ENCODE data around the gene MAEA.

MAEA gene

DNA sequence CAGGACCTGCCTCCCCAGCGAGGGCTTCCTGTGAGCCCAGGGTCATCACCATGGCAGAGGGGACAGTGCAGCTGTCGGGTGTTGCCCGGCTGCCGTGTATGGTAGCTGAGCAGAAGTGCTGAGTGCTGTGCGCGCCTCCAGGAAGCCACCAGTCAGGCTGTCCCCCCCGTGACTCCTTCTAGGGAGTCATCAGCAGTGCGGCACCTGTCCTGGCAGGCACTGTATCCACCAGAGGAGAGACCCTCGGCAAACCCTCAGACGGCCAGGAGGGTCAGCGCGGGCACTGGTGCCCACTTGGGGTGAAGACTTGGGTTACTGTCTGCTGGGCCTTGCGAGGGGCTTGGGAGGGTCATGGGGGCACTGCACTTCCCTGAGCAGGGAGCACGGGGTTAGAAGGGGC lies 65.7 kb downstream of the MAEA start:
- no peak for FAIRE-seq

DNA sequence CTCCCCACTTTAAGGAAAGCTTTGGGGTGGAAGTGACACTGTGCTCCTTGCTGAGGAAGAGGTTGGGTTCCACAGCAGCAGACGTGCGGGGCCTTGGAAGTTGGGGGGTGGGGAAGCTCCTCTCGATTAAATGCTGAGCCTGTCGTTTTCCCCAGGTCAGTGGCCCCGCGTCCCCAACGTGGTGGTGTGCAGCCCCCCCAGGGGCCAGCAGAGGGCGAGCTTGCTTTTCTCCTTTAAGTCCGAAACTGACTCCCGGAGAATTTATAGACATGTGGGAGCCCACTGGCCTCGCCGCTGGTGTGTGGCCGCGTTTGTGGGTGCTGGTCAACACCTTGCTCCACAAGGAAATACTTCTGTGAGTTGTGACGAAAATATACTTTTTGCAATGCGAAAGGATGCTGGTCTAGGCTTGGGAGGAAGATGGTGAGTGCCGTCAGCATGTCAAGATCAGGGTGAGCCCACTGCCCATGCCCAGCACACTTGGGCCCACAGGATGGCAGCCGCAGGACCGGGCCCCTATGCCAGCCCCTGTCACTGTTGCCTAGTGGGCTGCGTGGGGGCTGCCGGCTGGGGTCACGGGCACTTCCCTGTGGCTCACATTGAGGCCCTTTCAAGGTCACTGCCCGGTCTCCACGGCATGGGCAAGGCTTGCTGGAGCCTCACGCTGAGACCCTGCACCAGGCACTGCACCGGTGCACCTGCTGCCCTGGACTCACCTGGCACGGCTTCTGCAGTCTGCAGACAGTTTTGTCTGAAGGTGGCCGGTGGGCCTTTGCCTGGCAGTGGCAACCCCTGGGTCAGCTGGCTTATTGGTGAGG lies 66.7 kb downstream of the MAEA start:
- FAIRE-seq = no peak

DNA sequence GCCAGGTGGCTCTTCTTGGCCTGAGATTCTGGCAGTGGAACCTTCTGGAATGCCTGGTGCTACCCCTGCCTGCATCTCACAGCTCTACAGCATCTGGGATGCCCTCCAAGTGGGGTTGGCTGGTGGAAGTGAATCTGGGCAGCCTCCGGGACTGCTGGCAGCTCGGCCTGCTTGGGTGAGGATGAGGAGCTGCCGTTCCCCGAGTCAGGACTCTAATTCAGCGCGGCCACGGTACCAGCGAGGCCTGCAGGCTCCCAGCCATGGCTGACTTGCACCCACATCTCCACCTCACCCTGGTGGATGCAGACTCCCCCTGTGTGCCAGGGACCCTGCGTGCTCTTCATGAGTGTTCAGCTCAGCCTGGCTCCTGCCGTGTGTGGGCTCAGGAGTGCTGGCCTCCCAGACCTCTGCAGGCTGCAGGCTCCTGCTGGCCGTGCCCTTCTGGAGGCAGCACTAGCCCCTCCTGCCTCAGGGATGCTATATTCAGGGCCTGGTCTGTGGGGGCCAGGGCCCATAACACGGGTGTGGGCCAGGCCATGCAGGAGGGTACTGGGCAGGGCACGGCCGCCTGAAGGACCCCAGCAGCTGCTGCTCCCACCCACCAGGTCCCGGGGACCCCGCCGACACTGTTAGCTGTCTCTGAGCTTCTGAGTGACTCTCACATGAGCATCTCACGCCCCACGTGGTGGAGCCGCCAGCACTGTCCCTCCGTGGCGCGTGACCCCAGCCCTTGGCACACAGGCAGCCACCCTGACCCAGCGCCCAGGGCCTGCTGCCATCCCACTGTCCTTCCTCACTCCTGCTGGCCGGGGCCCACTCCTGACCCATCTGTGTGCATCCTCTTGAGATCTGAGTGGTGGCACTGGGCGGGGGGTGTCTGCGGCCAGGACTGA lies 67.9 kb downstream of the MAEA start:
- FAIRE-seq = no peak

DNA sequence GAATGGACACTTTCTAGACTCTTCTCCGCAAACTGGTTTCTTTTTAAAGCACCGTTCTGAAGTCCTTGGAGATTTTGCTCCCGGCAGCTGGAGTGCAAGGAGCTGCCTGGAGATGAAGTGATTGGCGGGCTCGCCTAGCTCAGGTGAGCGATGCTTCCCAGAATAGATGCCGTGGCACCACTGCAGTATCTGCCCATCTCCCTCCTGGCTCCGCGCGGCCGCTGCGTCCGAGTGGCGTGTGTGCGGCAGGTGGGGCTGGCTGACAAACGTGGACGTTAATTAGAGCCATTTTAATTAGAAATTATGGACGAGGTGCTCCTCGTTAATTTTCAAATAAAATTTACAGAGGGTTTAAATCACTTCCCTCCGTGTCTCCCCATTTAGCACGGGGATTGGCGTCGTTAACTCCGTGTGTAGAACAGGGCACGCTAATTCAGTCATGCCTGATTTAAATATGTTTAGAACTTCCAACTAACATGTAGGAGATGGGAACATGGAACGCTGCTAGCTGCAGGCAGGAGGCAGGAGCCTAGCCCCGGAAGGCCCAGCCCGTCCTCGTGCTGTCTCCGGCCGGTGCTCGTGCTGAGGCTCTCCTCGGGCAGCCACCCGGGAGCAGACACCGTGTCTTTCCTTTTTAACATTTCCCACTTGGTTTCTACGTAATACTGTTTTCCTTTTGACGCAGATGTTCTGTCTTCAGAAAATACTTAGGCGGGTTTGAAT lies 68.9 kb downstream of the MAEA start:
- no peak for FAIRE-seq

DNA sequence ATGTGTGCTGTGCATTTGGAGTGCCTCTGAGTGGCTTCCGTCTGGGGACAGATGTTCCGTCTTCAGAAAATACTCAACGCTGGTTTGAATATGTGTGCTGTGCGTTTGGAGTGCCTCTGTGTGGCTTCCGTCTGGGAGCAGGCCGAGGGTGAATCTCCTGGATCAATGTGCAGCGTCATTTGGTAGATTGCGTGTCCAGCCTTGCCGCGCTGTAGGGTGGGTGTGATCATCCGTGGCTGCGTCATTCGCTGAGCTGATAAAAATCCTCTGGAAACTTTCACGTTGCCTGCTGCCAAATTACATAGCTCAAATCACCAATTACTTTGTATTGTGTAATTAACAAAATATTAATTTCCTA lies 69.4 kb downstream of the MAEA start:
- FAIRE-seq = no peak

DNA sequence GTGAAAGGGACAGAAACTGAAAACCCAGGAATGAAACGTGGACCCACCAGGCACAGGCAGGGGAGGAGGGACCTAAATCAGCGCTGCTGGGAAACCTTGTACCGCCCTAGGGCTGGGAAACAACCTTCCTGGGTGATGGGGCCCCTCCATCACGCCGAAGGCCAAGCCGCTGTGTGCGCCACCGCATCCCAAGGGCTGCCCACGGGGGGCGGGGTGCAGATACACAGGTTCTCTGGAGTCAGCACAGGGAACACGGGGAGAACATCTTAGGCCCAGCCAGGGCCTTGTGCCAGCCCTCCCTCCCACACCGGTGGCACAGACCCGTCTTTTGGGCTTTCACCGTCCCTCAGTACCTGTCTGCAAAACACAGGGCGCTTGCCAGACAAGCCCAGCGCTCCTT lies 70.3 kb downstream of the MAEA start:
- no peak for FAIRE-seq

DNA sequence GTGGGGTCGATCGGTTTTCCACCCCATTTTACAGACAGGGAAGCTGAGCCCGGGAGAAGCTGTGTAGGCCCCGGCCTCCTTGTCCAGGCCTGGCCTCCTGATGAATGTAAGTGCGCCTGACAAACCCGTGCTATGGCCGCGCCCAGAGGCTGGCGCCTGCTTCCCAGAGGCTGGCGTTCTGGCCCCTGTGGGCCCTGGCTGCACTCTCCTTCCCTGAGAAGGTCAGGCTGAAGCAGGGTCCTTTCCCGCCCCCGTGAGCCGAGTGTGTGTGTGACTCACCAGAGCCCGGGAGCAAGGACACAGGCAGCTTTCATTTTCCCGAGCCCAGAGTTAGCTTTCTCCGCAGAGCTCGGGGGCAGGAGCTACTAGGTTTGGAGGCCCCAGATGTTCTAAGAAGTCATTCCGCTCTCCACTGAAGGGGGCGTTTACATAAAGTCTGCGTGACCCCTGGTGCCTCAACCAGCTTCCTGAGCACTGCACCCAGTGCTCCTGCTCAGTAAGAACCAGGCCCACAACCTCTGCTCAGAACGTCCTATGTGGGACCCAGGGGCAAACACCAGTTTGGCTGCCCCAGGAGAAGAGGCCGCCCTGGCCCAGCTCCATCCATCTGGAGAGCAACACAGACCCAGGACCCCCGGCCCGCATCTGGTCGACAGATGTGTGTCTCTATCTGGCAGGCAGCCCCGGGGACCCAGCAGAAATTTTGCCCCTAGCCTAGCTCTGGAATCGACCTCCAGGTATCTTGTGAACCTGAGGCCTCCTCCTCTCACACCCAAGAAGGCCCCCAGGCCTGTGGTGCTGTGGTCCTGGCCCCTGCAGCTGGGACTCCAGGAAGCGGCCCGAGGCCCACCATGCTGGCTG lies 71.0 kb downstream of the MAEA start:
- no peak for FAIRE-seq

GRCh38 chr4:1361431-1361830 lies 71.7 kb downstream of the MAEA start:
- FAIRE-seq = no peak

DNA sequence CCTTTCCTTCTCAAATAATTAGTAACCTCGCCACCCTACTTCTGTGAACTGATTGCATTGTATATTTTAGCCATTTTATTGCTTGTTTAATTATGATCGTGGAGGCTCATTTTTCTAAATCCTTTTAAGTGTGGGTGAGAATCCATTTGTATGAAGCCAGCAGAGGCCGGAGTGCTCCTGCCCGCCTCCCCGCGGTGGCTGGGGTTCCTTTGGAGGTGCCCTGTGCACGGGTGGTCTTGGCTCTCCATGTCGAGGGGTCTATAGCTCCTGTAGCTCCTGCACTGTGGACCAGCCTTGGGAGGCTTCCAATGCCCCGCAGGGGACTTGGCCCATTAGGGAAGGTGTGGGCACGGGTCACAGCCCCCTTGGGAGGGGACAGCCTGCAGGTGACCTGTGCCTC lies 72.4 kb downstream of the MAEA start:
- no peak for FAIRE-seq

DNA sequence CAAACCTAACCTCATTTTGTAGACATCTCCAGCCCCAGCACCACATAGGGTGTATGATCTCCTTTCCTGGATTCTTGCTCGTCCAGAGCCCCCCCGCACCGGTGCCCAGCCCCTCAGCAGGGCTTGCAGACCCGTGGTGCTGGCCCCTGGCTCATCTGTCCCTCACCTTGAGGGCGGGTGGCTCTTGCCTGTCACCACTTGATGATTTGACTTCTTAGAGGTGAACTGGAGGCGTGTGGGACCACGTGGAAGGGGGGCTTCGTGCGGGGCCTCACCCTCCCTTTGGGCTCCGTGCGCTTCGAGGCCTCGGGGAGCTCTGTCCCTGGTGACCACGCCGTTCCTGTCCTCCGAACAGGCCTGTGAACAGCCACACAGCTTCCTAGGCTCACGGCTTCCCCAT lies 72.8 kb downstream of the MAEA start:
- FAIRE-seq = no peak

DNA sequence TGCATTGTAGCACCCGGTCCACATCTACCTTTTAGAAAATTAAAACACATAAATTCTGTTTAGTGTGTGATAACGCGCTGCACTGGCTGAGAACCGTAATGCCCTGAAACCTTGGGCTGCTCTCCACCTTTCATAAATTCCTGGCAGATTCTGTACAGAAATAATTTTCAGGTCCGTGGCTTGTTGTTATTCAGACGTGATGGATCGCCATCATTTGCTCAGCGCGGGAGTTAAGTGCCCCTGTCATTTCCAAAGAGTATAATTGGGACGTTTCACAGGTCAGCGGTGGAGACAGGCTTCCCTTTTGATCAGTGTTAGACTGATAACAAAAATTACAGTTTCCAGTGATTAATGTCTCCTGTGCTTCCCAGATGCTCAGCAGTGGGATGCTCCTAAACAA lies 73.8 kb downstream of the MAEA start:
- no peak for FAIRE-seq

DNA sequence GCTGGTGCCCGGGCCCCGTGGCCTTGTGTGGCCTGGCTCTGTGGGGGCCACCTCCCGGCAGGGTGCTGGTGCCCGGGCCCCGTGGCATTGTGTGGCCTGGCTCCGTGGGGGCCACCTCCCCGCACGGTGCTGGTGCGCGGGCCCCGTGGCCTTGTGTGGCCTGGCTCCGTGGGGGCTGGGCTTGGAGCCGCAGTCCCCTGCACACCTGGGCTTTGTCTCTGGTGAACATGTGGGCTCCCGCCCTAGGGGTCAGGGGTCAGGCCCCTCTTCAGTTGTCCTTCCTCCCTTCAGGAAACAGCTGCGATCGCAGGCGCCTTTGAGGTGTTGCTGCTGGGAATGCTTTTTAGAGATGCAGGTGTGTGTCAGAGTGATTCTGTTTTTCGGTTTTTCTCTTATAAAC lies 74.5 kb downstream of the MAEA start:
- no peak for FAIRE-seq

DNA sequence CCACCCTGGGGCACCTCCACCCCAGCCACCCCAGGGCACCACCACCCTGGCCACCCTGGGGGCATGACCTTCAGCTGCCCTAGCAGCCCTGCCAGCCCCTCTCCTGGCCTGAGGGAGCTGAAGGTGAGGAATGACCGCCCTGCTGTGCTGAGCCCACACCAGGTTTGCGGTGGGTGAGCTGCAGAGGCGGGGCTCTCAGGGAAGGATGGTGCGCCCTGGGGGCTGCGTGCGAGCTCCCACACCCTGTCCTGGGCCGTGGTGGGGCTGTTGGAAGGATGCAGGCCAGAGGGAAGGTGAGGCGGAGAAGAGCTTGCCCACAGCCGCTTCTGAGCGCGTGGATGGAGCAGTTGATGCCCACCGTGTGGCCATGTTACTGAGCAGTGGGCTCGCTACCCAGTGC lies 75.1 kb downstream of the MAEA start:
- no peak for FAIRE-seq

- FAIRE-seq = no peak
These were observed 75.8 kb downstream of the MAEA start for GRCh38 chr4:1365271-1366178.

DNA sequence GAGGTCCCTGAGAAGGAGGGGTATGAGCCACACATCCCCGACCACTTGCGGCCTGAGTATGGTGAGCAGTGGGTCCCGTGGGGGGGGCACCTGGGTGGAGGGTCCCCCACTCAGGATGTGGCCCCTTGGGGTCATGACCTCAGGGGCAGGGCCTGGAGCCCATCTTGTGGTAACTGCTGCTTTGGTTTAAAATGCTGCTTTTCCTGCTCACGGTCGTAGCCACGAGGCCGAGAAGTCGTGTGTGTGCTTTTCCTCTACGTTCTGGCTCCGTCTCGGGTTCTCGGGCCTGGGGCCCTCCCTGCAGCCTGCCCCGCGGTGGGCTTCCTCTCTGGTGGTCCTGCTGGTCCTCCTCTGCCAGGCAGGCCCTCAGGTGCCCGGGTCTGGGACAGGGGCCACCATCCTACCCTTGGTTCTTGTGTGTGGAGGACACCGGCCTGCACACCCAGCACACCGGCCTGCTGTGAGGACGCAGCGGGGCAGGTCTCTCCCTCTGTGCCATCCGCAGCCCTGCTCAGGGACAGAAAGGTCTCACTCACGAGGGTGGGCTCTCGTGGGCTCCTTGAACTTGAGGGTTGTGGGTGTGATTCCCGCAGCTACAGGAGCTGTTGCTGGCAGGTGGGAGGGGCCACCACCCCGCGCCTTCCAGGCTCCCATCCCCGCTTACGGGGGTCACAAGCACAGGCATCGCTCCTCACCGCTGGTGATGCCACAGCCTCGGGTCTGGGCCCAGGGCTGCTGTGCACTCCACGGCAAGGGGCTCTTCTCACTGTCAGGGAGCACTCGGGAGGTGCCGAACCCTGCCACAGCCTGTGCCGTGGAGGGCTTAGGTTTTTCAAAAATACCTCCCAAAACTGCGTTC lies 76.9 kb downstream of the MAEA start:
- FAIRE-seq = no peak

- no peak for FAIRE-seq
These were observed 77.7 kb downstream of the MAEA start for GRCh38 chr4:1367230-1367935.

DNA sequence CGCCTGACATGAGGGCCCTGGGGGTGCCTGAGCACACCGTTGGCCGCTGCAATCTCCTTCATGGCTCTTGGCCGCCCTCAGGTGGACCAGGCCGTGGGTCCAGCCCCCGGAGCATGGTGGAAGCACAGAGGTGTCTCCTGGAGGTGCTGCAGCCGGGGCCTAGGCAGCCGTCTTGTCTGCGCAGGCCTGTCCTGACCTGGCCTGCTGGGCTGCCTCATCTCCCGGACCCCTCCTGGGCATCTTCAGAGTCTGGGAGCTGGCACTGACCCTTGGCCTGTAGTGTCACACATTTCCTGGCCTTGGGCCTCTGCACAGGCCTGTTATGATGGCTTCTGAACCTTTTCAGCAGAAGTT lies 78.2 kb downstream of the MAEA start:
- FAIRE-seq = no peak

DNA sequence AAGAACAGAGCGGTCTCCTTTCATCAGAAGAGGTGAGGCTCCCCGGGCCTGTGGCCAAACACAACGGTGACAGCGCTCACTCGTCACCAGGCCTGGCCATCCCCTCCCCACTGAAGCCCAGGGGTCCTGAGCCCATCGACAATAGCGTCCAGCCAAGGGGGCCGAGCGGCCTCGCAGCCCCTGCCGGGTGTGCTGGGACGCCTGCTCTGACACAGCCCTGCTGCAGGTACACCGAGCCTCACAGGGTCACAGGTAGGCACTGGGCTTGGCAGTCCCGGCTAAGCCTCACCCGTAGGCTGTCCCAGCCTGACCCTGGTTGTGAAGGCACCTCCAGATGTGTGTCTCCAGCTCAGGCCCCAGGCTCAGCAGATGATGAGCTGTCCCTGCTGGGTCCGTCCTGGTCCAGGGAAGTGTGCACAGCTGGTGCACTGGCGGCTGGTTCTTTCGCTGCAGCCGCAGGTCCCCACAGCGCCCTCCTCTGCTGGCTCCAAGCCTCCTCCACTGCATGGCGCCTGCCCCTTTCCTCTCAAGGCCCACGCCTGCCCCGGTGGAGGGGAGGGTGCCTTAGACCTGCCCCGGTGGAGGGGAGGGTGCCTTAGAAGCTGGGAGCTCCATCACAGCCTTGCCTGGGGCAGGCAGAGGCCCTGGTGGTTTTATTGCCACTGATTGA lies 78.9 kb downstream of the MAEA start:
- FAIRE-seq = no peak

DNA sequence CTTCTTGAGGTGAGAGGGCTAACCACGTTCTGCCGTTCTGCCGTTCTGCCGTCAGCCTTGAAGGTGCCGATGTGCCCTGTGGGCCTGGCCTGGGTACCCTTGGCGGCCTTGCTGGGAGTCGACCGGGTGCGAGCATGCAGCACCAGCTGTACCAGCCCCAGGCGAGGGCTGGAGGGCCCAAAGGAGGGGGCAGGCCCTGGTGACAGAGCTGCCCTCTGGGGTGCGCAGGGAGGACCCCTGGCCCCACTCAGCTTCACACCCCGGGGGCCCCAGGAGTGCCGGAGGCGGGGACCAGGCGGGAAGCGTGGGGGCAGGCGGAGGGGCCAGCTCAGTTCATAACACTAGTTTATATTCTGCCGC lies 79.4 kb downstream of the MAEA start:
- FAIRE-seq = no peak

Measured in colon (tissue), 2 donors.